ENCODE data around the gene CDIPT. TPM values are rescaled to one million over a fixed set of nuclear protein-coding genes. Genes with fewer than 3 reads are reported as not detected.

Gene CDIPT
- total and polyA plus RNA-seq, 10 of the 15 experiments (the other 5 are each of a cell fraction or from before 2014, with no cell fraction given) = 0.87 to 36.4 (median 27.1) TPM

- no peak for TF ChIP-seq ZNF592 (IDR thresholded peaks at IDR 0.05)
- peak; percentile 5; the same call in 1 of the 2 replicates for TF ChIP-seq TBL1XR1 (IDR thresholded peaks at IDR 0.05; ENCODE audit: low read depth, low read length)
- TF ChIP-seq CBX5 (IDR thresholded peaks at IDR 0.05; ENCODE audit: low read depth) = 0 out of 2 replicates have a peak, but pooled peaks have one; percentile 59
- TF ChIP-seq TAF1 (IDR thresholded peaks at IDR 0.05; ENCODE audit: borderline replicate concordance, low read depth, low read length) = 0 out of 2 replicates have a peak, but pooled peaks have one; percentile 28
- TF ChIP-seq SRF (IDR thresholded peaks at IDR 0.05; ENCODE audit: low read depth in 2 of 2, low read length in 2 of 2) = 0 out of 4 replicates have a peak, but pooled peaks of 1 of the 2 experiments have one; percentile 9
- no peak for TF ChIP-seq RFX5 (IDR thresholded peaks at IDR 0.05; ENCODE audit: low read depth, low read length)
- no peak for TF ChIP-seq SREBF2 (IDR thresholded peaks at IDR 0.05; ENCODE audit: low read length)
- no peak for TF ChIP-seq POLR2AphosphoS5 (IDR thresholded peaks at IDR 0.05; ENCODE audit: low read length)
- TF ChIP-seq ZZZ3 (IDR thresholded peaks at IDR 0.05; ENCODE audit: control insufficient read depth, insufficient read length, low read depth) = no peak
- TF ChIP-seq POU2F2 (IDR thresholded peaks at IDR 0.05; ENCODE audit: borderline replicate concordance, low read depth, low read length) = 0 out of 3 replicates have a peak, but pooled peaks have one; percentile 16
- TF ChIP-seq JUNB (IDR thresholded peaks at IDR 0.05) = no peak; the same call in 1 of the 2 replicates
- no peak for TF ChIP-seq WRNIP1 (IDR thresholded peaks at IDR 0.05; ENCODE audit: borderline replicate concordance, low read depth, low read length)
- peak; percentile 61; the same call in 1 of the 2 replicates for TF ChIP-seq TCF12 (IDR thresholded peaks at IDR 0.05; ENCODE audit: low read depth, low read length)
- no peak for TF ChIP-seq REST (IDR thresholded peaks at IDR 0.05; ENCODE audit: low read depth, low read length)
- no peak for TF ChIP-seq BRCA1 (IDR thresholded peaks at IDR 0.05; ENCODE audit: low read depth, low read length)
- TF ChIP-seq STAT3 (IDR thresholded peaks at IDR 0.05; ENCODE audit: low read depth, low read length) = no peak
- peak; percentile 87 for TF ChIP-seq IKZF1 (conservative IDR thresholded peaks at IDR 0.05)
- TF ChIP-seq KDM1A (IDR thresholded peaks at IDR 0.05; ENCODE audit: borderline replicate concordance) = no peak
- TF ChIP-seq RBBP5 (conservative IDR thresholded peaks at IDR 0.05) = no peak
- TF ChIP-seq ZBED1 (IDR thresholded peaks at IDR 0.05; ENCODE audit: borderline replicate concordance) = no peak
- no peak for TF ChIP-seq NR2C2 (IDR thresholded peaks at IDR 0.05; ENCODE audit: borderline replicate concordance, control insufficient read depth, insufficient read length, low read depth)
- no peak for TF ChIP-seq USF2 (IDR thresholded peaks at IDR 0.05; ENCODE audit: borderline replicate concordance, low read depth, low read length)
- peak; percentile 99 for TF ChIP-seq JUND (IDR thresholded peaks at IDR 0.05; ENCODE audit: low read depth, low read length)
These were observed at the start of gene CDIPT (continued) for GRCh38 chr16:29862884-29863668.
